ENCODE measurements around the gene LYRM7.
"Not testable (repeated sequence)": the region's sequence is repeated elsewhere in the genome, so short reads cannot be mapped to it uniquely, and the experiment has no call there.

The LYRM7 gene

GRCh38 chr5:131185523-131186104 lies 14.9 kb downstream of the LYRM7 start:
- Histone ChIP-seq H3K9me3 (ENCODE audit: low read length) (no peaks in the 10 kb centered on the region), H3K4me3 (ENCODE audit: low read depth in 1 of 2, low read length in 2 of 2) (no peak overlapping the region), H3K9ac (ENCODE audit: low read length) (no peak overlapping the region), H3K27me3 (ENCODE audit: control insufficient read depth in 1 of 2, insufficient read depth in 2 of 2, low read length in 2 of 2) (no peaks in the 10 kb centered on the region), H3K4me1 (ENCODE audit: insufficient read depth, low read length) (no peaks in the 10 kb centered on the region), H3K27ac (ENCODE audit: low read depth, low read length) (no peak overlapping the region), H3K36me3 (ENCODE audit: insufficient read depth, low read length) (no peaks in the 10 kb centered on the region)

GRCh38 chr5:131186561-131187256 lies 16.0 kb downstream of the LYRM7 start:
- Histone ChIP-seq H3K9ac (ENCODE audit: low read length) (no peak overlapping the region), H3K27ac (ENCODE audit: low read depth, low read length) (no peak overlapping the region), H3K4me1 (ENCODE audit: insufficient read depth, low read length) (no peaks in the 10 kb centered on the region), H3K27me3 (ENCODE audit: control insufficient read depth in 1 of 2, insufficient read depth in 2 of 2, low read length in 2 of 2) (no peaks in the 10 kb centered on the region), H3K36me3 (ENCODE audit: insufficient read depth, low read length) (no peaks in the 10 kb centered on the region), H3K9me3 (ENCODE audit: low read length) (no peaks in the 10 kb centered on the region), H3K4me3 (ENCODE audit: low read depth in 1 of 2, low read length in 2 of 2) (no peak overlapping the region)

GRCh38 chr5:131193106-131193505 lies 22.4 kb downstream of the LYRM7 start:
- Histone ChIP-seq H3K9me3 (ENCODE audit: low read length) (no peaks in the 10 kb centered on the region), H3K27ac (ENCODE audit: low read depth, low read length) (no peak overlapping the region), H3K4me3 (ENCODE audit: low read depth in 1 of 2, low read length in 2 of 2) (no peak overlapping the region), H3K27me3 (ENCODE audit: control insufficient read depth in 1 of 2, insufficient read depth in 2 of 2, low read length in 2 of 2) (no peaks in the 10 kb centered on the region), H3K36me3 (ENCODE audit: insufficient read depth, low read length) (no peaks in the 10 kb centered on the region), H3K9ac (ENCODE audit: low read length) (no peak overlapping the region), H3K4me1 (ENCODE audit: insufficient read depth, low read length) (no peaks in the 10 kb centered on the region)

- not testable (repeated sequence) for H3K4me3 ChIP-seq (ENCODE audit: low read depth in 1 of 2, low read length in 2 of 2); H3K9me3 ChIP-seq (ENCODE audit: low read length); H3K9ac ChIP-seq (ENCODE audit: low read length); H3K27ac ChIP-seq (ENCODE audit: low read depth, low read length); H3K27me3 ChIP-seq (ENCODE audit: control insufficient read depth in 1 of 2, insufficient read depth in 2 of 2, low read length in 2 of 2); H3K36me3 ChIP-seq (ENCODE audit: insufficient read depth, low read length); H3K4me1 ChIP-seq (ENCODE audit: insufficient read depth, low read length)
These were observed 23.2 kb downstream of the LYRM7 start for GRCh38 chr5:131193897-131194296.

DNA sequence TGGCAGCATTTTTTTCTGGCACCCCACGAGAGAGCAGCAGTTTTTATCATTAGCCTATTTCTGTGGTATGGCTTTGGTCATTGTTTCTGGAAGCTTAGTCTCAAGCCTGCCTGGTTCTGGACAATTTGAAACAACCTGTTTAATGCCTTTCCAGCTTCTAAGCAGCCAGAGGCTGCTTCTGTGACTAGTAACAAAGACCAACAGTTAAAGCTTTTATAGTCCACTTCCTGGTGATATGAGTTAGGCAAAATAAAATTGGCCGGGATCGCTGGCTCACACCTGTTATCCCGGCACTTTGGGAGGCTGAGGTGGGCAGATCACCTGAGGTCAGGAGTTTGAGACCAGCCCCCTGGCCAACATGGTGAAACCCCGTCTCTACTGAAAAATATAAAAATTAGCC lies 24.0 kb downstream of the LYRM7 start:
- H3K4me1 ChIP-seq (ENCODE audit: insufficient read depth, low read length): no peaks in the 10 kb centered on the region
- no peaks in the 10 kb centered on the region for H3K9me3 ChIP-seq (ENCODE audit: low read length)
- H3K9ac ChIP-seq (ENCODE audit: low read length): no peak overlapping the region
- H3K36me3 ChIP-seq (ENCODE audit: insufficient read depth, low read length): no peaks in the 10 kb centered on the region
- H3K27ac ChIP-seq (ENCODE audit: low read depth, low read length): no peak overlapping the region
- no peaks in the 10 kb centered on the region for H3K27me3 ChIP-seq (ENCODE audit: control insufficient read depth in 1 of 2, insufficient read depth in 2 of 2, low read length in 2 of 2)
- H3K4me3 ChIP-seq (ENCODE audit: low read depth in 1 of 2, low read length in 2 of 2): no peak overlapping the region

- Histone ChIP-seq H3K4me3 (ENCODE audit: low read depth in 1 of 2, low read length in 2 of 2) (no peak overlapping the region), H3K9ac (ENCODE audit: low read length) (no peak overlapping the region), H3K4me1 (ENCODE audit: insufficient read depth, low read length) (no peaks in the 10 kb centered on the region), H3K27ac (ENCODE audit: low read depth, low read length) (no peak overlapping the region), H3K27me3 (ENCODE audit: control insufficient read depth in 1 of 2, insufficient read depth in 2 of 2, low read length in 2 of 2) (no peaks in the 10 kb centered on the region), H3K36me3 (ENCODE audit: insufficient read depth, low read length) (no peaks in the 10 kb centered on the region), H3K9me3 (ENCODE audit: low read length) (no peaks in the 10 kb centered on the region)
These were observed 25.0 kb downstream of the LYRM7 start for GRCh38 chr5:131195696-131196095.

- no peak overlapping the region for H3K4me3 ChIP-seq (ENCODE audit: low read depth in 1 of 2, low read length in 2 of 2)
- no peaks in the 10 kb centered on the region for H3K9me3 ChIP-seq (ENCODE audit: low read length)
- H3K9ac ChIP-seq (ENCODE audit: low read length): no peak overlapping the region
- no peak overlapping the region for H3K27ac ChIP-seq (ENCODE audit: low read depth, low read length)
- no peaks in the 10 kb centered on the region for H3K36me3 ChIP-seq (ENCODE audit: insufficient read depth, low read length)
- H3K27me3 ChIP-seq (ENCODE audit: control insufficient read depth in 1 of 2, insufficient read depth in 2 of 2, low read length in 2 of 2): no peaks in the 10 kb centered on the region
- H3K4me1 ChIP-seq (ENCODE audit: insufficient read depth, low read length): no peaks in the 10 kb centered on the region
These were observed 25.6 kb downstream of the LYRM7 start for GRCh38 chr5:131196331-131196730.

DNA sequence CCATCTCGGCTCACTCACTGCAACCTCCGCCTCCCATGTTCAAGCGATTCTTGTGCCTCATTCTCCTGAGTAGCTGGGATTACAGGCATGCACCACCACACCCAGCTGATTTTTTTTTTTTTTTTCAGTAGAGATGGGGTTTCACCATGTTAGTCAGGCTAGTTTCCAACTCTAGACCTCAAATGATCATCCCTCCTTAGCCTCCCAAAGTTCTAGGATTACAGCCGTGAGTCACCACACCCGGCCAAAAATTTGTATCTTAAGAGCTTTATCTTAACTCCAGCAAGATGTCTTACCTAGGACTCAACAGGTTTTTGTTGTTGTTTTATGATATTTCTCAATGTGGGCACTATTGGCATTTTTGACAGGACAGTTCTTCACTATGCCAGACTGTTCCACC lies 27.9 kb downstream of the LYRM7 start:
- Histone ChIP-seq H3K27ac (ENCODE audit: low read depth, low read length) (no peak overlapping the region), H3K36me3 (ENCODE audit: insufficient read depth, low read length) (no peaks in the 10 kb centered on the region), H3K9ac (ENCODE audit: low read length) (no peak overlapping the region), H3K4me1 (ENCODE audit: insufficient read depth, low read length) (no peaks in the 10 kb centered on the region), H3K9me3 (ENCODE audit: low read length) (no peaks in the 10 kb centered on the region), H3K27me3 (ENCODE audit: control insufficient read depth in 1 of 2, insufficient read depth in 2 of 2, low read length in 2 of 2) (no peaks in the 10 kb centered on the region), H3K4me3 (ENCODE audit: low read depth in 1 of 2, low read length in 2 of 2) (no peak overlapping the region)

DNA sequence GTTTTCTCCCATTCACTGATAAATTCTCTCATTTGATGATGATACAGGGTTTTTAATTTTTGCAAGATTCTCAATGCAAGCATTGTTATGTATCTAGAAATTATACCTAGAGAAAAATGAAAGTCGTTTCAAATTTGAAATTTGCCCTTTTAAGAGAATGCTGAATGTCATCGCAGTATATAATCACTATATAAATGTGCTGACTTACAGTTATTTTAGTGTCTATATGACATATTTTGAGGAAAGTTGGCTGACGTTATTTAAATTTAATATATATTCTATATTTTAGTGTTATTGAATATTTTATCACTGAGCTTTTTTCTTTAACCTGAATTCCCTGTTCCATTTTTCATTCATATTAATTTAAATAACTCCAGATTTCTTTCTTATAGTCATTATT lies 29.8 kb downstream of the LYRM7 start:
- Histone ChIP-seq H3K4me3 (ENCODE audit: low read depth in 1 of 2, low read length in 2 of 2) (no peak overlapping the region), H3K36me3 (ENCODE audit: insufficient read depth, low read length) (no peaks in the 10 kb centered on the region), H3K9me3 (ENCODE audit: low read length) (no peaks in the 10 kb centered on the region), H3K27me3 (ENCODE audit: control insufficient read depth in 1 of 2, insufficient read depth in 2 of 2, low read length in 2 of 2) (no peaks in the 10 kb centered on the region), H3K9ac (ENCODE audit: low read length) (no peak overlapping the region), H3K27ac (ENCODE audit: low read depth, low read length) (no peak overlapping the region), H3K4me1 (ENCODE audit: insufficient read depth, low read length) (no peaks in the 10 kb centered on the region)

- H3K9ac ChIP-seq (ENCODE audit: low read length): no peak overlapping the region
These were observed 34.2 kb downstream of the LYRM7 start for GRCh38 chr5:131204964-131205363.

DNA sequence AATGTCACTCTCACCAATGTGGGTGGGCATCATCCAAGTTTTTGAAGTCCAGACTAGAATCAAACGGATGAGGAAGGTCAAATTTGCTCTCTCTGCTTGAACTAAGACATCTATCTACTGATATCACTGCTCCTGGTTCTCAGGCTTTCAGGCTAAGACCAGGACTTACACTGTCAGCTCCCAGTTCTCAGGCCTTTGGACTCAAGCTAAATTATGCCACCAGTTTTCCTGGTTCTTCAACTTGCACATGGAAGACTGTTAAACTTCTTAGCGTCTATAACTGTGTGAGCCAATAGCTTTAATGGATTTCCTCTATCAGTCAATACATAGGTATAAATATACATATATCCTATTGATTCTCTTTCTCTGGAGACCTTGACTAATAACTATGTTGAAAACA lies 35.3 kb downstream of the LYRM7 start:
- Histone ChIP-seq H3K4me1 (ENCODE audit: insufficient read depth, low read length) (no peaks in the 10 kb centered on the region), H3K4me3 (ENCODE audit: low read depth in 1 of 2, low read length in 2 of 2) (no peak overlapping the region), H3K27me3 (ENCODE audit: control insufficient read depth in 1 of 2, insufficient read depth in 2 of 2, low read length in 2 of 2) (no peaks in the 10 kb centered on the region), H3K27ac (ENCODE audit: low read depth, low read length) (no peak overlapping the region), H3K9ac (ENCODE audit: low read length) (no peak overlapping the region), H3K9me3 (ENCODE audit: low read length) (no peaks in the 10 kb centered on the region), H3K36me3 (ENCODE audit: insufficient read depth, low read length) (no peaks in the 10 kb centered on the region)

More at GRCh38 chr5:131204964-131205363, 34.2 kb downstream of the LYRM7 start:
- Histone ChIP-seq H3K27me3 (ENCODE audit: control insufficient read depth in 1 of 2, insufficient read depth in 2 of 2, low read length in 2 of 2) (no peaks in the 10 kb centered on the region), H3K27ac (ENCODE audit: low read depth, low read length) (no peak overlapping the region), H3K4me1 (ENCODE audit: insufficient read depth, low read length) (no peaks in the 10 kb centered on the region), H3K9me3 (ENCODE audit: low read length) (no peaks in the 10 kb centered on the region), H3K36me3 (ENCODE audit: insufficient read depth, low read length) (no peaks in the 10 kb centered on the region), H3K4me3 (ENCODE audit: low read depth in 1 of 2, low read length in 2 of 2) (no peak overlapping the region)

DNA sequence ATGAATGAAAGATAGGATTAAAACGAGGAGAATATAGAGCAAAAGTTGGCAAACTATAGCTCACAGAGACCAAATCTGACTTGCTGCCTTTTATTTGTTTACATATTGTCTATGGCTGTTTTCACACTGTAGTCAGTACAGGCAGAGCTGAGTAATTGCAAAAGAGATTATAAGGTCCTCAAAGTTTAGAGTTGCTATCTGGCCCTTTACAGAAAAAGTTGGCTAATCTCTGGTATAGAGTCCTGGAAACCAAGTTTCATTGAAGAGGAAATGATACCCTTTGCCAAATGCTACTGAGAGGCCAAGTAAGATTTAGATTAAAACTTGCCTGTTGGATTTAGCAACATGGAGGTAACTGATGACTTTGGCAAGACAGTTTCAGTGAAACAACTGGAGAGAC lies 36.0 kb downstream of the LYRM7 start:
- Histone ChIP-seq H3K27me3 (ENCODE audit: control insufficient read depth in 1 of 2, insufficient read depth in 2 of 2, low read length in 2 of 2) (no peaks in the 10 kb centered on the region), H3K36me3 (ENCODE audit: insufficient read depth, low read length) (no peaks in the 10 kb centered on the region), H3K27ac (ENCODE audit: low read depth, low read length) (no peak overlapping the region), H3K4me1 (ENCODE audit: insufficient read depth, low read length) (no peaks in the 10 kb centered on the region), H3K4me3 (ENCODE audit: low read depth in 1 of 2, low read length in 2 of 2) (no peak overlapping the region), H3K9me3 (ENCODE audit: low read length) (no peaks in the 10 kb centered on the region), H3K9ac (ENCODE audit: low read length) (no peak overlapping the region)

All from muscle layer of colon (tissue), 2 donors.